Hematopoietic multipotent progenitor cell treated with erythropoietin and hydrocortisone succinate and interleukin-3 and kit ligand, for 6 days (in vitro differentiated cells): ENCODE measurements around the gene ATP8B1.
A peak's percentile ranks its signal among the peaks of the same experiment; 100 is the strongest.

Experiments used
- DNase-seq: peaks from one replicate; pipeline ENCODE4 v3.0.0-alpha.2; 2015

The ATP8B1 gene

DNA sequence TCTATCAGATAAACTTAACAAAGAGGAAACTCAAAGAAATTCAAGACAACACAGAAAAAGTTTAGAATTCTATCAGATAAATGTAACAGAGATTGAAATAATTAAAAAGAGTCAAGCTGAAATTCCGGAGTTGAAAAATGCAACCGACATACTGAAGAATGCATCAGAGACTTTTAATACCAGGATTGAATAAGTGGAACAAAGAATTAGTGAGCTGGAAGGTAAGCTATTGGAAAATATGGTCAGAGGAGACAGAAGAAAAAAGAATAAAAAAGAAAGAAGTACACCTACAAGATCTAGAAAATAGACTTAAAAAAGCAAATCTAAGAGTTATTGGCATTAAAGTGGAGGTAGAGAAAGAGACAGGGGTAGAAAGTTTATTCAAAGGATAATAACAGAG, 88.0 kb downstream of the ATP8B1 start:
- no peak for DNase-seq

DNA sequence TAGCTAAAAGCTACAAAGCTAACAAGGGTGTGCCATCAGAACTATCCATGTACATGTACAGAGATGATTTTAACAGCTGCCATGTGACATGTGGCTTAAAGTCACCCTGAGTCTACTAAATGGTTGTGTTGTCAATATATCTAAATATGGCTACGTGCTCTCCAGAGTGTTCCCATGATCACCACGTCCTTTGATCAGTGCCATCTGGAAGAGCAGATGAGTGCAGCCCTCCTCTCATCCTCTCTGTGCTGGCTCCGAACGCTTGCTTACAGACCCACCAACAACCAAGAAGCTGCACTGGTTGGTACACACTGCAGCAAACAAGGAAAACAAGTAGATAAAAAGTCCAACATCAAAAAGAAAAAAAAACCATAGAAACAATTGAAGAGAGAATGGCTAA, 92.9 kb downstream of the ATP8B1 start:
- DNase-seq = no peak

DNA sequence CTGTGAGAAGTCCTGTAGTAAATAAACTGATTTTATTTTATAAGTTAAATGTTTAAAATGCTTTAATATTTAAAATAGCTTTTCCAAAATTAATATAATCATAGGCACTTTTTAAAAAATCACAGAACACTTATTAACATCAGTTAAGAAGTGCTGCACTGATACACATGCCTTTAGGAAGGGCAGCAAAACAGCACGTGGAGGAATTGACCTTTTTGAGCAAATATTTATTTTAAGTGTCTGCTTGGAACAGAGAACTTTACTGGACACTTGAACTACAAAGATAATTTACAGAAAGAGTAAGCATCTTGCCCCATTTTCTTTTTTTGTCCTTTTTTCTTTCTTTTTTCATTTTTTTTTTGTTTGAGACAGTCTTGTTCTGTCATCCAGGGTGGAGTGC, 93.8 kb downstream of the ATP8B1 start:
- no peak for DNase-seq

DNA sequence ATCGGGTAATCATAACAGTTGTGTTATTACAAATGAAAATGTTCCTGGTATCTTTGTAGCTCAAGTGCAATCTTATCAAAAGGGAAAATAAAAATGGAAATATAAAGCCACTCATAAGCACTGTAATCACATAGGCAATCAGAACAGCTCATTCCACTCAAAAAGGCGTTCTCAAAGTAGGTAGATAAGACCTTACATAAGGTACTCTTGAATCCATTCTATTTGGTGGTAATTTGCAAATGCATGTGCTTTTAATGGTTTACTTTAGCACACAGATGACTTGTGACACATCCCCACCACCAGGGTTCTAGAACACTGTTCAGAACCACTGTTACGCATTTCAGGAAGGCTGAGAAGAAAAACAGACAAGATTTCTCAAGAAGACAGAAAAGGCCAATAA, 94.8 kb downstream of the ATP8B1 start:
- DNase-seq = no peak

DNA sequence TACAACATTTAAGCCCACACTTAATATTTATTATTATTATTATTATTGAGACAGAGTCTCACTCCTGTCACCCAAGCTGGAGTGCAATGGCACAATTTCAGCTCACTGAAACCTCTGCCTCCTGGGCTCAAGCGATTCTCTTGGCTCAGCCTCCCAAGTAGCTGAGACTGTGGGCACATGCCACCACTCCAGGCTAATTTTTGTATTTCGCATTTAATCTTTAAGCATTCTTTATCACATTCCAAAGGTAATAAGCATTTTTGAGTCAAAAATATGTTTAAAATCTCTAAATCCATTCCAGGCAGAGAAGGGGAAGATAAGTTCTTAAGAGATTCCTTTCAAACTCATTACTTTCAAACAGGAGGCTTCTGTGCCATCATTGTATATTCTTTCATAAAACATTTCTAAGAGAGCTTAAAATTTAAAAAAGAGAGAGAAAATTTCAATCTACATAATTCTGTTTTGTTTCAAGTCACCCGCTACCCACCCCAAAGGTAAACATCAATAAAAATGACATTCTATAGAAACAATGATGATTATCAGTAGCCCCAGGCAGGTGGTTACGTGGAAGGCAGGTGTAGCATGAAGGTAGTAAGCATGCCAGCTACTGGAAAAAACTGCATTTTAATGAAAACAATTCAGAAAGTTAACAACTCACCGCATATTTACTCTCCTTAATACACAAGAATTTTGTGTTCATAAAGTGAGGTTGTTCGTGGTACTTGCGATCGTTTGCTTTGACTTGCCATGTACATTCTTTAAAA, 97.1 kb downstream of the ATP8B1 start:
- DNase-seq = no peak

DNA sequence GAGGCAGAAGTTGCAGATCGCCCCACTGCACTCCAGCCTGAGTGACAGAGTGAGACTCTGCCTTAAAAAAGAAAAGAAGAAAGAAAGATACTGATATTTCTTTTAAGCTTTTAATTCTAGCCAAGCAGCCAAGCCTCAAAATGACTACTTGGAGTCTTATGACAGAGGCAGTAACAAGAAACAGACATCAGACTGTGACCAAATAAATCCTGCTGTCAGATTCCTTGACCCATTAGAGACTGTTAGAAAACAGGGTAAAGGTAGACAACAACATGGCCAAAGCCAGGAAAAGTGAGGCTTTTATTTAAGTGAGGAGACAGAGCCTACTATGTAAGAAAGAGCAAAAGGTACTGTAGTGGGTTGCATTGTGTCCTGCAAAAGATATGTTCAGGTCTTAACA, 98.1 kb downstream of the ATP8B1 start:
- DNase-seq = no peak

DNA sequence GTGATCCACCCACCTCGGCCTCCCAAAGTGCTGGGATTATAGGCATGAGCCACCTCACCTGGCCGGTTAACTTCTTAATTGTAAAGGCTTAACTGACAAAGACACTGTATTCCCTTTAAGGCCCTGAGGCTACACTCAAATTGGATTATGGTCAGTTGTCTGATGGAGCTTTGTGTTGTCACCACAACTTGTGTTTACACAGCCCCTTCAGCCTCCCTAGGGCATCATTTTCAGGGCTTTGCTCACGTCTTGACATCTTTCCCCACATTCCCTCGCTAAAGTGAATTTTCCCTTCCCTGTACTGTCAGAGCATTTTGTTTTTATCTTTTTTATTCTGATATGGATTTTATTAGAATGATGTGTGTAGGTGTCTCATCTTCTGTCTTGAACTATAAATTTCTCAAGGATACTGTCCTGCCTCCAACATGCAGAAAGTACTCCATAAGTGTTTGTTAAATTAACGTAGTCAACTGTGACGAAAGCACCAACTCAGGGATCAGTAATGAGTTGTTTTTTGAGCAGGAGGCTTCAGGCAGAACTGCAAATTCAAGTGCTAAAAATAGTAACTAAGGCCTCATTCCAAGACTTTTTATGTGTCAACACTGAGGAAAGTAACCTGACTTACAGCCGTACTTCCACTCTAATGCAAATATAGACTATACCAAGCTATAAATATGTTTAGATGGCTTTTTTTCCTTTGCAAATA, 104.4 kb downstream of the ATP8B1 start:
- DNase-seq = no peak

DNA sequence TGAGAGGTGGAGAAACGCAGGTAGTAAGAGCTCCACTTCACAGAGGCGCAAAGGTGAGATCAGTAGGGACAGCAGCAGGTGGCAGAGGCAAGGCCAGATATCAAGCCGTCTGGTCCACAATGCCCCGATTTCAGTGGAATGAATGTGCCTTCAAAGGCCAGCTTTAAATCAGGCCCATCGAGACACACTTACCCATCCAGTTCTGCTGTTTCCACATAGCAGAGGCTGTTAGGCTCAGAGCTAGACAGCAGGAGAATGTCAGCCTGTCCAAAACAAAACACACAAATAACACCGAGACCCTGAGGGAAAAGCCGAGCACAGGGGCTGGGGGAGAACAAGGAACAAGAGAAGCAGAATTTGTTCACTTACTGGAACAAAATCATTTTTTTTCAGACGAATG, 105.7 kb downstream of the ATP8B1 start:
- DNase-seq = no peak

DNA sequence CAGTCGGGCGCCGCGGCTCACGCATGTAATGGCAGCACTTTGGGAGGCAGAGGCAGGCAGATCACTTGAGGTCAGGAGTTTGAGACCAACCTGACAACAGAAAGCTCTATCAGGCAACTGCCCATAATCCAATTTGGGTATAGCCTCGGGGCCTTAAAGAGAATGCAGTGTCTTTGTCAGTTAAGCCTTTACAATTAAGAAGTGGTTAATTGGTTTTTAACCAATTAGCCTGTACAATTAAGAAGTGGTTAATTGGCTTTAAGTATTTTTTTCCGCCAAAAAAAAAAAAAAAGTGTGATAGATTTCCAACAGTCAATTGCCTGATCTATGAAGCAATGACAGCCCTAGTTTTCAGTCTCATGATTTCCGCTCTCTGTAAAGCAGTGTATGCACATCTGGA, 106.8 kb downstream of the ATP8B1 start:
- DNase-seq = no peak

DNA sequence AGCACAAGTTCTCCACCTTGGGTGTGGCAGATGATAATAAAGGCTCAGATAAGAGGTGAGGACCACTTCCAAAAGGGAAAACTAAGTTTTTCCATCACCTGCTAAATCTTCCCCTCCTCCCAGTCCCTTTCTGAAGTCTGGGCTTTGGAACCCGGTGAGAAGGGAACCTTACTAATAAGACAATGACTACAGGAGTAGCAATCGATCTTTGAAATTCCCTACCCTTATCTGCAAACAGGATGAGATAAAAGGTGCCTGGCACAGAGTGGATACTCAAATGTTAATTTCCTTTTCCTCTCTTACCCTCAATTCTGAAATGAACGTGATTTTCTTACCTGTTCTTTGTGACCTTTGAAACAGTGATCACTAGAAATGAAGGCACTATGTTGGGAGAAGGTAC, 111.8 kb downstream of the ATP8B1 start:
- no peak for DNase-seq

DNA sequence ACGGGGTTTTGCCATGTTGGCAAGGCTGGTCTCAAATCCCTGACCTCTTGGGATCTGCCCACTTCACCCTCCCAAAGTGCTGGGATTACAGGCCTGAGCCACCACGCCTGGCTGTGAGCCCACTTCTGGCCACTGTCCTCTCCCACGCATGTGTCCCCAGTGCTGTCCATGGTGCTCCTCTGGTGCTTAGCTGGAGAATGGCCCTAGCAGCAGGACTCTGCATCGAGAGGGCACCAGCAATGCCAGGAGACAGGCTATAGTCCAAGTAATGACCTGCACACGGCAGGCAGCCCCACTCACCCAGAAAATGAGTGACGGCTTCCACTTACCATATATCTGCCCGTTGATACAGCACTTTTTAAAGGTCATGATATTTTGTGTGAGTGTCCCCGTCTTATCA, 115.1 kb downstream of the ATP8B1 start:
- no peak for DNase-seq

DNA sequence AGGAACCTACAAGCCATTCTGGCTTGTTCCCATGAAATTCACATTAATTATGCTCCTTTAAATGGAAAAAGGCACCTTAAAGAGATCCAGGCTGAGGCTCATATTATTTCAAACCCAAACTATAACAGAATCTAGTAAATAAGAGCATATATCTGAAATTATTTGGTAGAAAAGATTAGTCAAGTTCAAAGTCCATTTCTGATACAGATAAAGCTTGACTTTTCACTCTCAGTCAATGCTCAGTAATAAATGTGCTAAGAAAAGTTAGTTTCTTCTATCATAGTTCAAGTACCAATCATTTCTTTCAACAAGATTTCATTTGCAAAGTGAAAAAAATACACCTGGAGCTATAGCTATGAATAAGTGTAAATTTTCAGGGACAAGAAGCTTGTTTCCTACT, 119.6 kb downstream of the ATP8B1 start:
- no peak for DNase-seq

DNA sequence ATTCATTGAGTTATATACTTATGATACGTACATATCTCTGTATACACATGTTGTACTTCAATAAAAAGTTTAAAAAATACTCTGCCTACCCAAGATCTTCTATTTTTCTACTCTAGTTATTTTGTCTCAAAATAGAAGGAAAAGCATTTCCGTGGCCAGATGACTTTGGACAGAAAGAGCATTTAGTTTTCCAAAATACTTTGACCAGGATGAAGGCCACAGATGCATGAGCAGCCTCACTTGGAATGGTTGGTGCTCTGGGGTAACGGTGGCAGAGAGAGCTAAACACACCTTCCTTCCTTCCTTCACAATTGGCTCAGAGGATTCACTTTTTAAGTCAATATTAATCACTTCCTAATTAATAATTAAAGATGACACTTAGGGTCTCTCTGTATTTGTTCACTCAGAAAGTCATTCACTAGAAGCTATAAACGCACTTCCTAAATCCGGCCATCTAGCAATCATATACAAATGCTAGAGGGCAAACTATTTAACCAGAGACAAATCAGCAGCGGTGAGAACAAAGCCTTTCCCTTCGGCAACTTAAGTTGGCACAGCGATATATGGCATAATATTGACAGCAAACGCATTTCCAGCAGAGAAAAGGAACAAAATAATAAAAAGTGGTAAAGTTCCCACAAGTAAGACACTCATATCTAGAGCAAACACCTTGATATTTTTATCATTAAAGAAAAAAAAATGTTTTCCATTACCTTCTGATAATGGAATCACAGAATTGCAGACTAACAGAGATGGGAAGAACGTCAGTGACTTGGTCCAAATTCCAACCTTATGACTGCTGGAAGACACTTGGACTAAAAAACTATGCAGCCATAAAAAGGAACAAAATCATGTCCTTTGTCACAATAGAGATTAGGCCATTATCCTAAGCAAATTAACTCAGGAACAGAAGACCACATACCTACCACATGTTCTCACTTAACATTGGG, 125.6 kb downstream of the ATP8B1 start:
- no peak for DNase-seq

DNA sequence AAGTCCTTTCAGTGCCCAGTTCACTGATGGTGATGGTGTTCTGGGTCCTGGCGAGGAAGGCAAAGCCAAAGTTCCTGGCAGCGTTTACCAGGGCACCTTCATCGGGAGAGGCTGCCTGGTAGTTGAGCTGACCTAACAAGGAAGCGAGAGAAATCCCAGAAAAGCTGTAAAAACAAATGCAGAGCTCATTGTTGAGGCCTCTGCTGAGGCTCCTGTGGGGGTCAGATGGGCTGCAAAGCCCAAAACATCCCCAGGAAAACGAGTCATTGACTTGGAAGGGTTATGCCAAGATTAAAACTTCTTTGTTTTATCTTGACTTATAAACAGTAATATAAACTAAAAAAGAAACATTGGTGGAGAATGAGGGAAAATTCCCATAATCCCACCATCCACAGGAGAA, 128.2 kb downstream of the ATP8B1 start:
- DNase-seq = no peak

DNA sequence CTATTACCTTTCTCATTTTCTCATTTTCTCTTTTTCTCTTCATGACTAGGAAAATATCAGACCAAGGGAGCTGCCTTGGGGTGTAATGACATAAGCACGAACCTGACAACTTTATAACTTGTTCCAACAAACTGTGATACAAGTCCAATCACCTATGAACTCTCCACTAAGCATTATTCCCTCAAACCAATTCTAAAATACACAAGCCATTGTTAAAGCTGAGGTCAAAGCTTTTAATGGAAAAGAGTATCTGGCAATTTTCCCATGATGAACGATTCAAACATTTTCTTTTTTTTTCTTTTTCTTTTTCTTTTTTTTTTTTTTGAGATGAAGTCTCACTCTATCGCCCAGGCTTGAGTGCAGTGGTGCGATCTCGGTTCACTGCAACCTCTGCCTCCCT, 133.1 kb downstream of the ATP8B1 start:
- DNase-seq = no peak

DNA sequence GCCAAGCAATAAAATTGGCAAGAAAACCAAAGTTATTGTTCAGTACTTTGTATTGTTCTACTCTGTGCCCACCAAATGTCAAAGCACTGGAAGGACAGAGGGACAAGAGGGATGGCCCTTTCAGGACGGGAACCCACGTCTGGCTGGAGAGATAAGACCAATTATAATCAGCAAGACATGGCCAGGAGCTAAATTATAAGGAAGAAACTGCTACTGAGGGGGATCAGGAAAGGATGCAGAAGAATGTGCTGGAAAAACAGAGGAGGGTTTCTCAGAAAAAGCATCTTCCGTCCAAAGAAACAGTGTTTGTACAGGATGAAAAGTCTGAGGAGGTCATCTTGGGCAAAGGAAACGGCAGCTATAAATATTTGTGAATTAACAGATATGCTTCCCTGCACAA, 135.1 kb downstream of the ATP8B1 start:
- no peak for DNase-seq

DNA sequence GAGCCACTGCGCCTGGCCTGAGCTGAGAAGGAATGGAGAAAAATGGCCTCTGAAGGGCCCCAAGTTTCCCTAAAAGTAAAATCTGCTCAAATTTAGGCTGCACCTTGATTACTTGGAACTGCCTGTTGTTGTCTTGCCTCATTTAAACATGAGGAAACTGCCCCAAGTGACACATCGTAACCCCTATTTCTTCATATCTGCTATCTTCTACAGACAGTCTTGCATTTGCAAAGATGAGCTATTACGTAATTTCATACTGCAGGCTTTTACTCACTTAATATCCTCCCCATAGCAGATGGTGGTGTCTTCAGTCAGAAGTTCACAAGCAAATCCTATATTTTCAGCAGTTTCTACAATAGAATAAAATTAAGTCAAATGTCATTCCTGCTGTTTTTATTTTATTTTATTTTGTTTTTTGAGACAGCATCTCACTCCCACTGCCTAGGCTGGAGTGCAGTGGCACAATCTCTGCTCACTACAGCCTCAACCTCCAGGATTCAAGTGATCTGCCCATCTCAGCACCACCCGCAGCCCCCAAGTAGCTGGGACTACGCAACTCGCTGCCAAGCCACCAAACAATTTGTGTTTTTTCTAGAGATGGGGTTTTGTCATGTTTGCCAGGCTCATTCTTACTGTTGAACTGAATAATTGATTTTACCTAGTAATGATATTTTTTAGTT, 136.2 kb downstream of the ATP8B1 start:
- peak; percentile 91 for DNase-seq

DNA sequence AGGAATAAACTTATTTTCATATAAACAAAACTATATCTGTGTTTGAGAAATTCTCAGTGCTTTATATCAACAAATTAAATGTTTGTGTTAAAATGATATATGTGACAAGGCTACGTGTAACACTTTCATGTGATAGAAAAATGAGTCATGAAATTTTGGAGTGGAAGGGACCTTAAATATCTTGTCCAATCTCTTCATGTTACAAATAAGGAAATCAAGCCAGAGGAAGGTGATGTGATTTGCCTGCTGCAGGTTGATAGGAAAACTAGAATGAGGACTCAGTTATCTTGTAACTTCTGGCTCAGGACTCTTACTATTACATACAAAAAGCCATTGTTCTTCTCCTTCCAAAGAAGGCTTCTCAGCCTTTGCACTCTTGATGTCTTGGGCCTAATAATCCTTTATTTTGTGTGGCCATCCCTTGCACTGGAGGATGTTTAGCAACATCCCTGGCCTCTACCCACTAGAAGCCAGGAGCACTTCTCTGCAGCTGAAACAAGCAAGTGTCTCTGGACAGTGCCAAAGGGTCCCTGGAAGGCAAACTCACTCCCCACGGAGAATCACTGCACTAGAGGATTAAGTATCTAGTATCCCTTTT, 138.4 kb downstream of the ATP8B1 start:
- no peak for DNase-seq

DNA sequence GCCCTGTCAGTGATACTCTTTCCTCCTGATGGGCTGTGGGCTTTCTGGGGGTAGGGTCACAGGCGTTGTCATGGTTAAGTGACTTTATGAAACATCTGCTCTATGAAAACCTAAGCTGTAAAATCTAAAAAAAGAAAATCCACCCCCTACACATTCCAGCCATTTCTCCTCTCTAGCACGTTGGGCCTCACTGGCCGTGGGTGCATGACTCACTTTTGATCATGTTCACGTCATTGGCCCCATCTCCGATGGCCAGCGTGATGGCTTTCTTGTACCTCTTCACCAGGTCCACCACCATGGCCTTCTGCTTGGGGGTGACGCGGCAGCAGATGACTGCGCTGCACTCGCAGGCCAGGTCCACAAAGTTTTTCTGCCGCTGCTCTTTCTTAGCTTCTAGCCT, 142.2 kb downstream of the ATP8B1 start:
- no peak for DNase-seq

DNA sequence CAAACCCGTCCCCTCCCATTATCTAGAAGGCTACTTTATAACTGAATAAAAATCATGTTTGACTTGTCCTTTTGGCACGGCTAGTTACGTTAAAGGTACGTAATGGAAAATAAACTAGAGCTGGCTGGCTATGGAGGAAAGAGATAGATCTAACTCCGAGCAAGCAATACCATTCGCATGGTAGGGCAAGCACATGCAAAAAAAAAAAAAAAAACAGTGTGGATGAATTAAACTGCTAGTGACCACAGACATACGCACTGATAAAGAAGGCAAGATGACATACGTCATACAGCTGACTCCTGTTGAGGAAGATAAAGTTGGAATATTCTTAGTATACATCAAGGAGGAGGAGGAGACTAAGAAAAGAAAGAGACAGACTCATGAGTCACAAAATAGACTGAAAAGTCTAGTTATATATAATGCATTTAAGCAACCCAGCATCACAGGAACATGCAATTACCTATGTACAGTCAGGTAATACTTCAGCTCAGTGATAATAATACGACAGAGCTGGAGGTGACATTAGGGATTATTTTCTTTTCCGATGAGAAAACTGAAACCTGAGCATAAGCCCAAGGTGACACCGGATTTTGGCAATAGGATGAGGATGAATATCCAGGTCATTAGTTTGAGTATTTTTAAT, 143.5 kb downstream of the ATP8B1 start:
- peak; percentile 94 for DNase-seq

DNA sequence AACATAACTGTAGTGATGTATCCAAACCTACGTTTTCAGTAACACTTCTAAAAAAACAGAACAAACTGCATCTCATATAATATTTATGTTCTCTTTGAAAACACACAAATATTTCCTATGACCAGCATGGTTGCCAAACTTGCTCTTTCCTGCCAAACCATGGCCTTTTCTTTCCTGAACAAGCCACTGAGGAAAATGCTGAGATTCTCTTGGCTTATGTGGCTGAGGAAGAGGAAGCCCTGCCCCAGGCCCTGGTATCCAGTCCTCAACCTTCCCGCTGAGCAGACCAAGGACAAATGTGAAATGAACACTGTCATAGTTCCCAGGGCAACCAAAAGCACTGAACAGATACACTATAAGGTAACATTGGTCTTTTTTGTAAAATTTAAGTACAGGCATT, 145.6 kb downstream of the ATP8B1 start:
- DNase-seq = no peak

DNA sequence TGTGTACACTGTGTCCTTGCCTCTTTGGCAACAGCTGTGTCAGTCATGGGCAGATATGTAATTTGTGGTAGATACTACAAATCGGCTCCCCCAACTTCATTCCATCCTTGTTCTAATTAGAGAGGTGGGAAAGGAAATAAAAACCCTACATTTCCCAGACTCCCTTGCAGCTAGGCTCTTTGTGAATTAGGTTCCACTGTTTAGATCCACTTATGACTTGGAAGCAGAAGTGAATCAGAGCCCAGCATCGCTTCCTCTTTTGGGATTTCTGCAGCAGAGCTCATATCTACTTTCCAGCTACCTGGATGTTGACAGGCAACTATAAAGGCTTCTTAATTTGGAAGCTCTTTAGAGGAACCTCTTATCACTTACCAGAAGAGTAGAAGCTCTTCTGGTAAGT, 147.4 kb downstream of the ATP8B1 start:
- no peak for DNase-seq
